ENCODE data around the gene SLC43A3. TPM values are rescaled to one million over a fixed set of nuclear protein-coding genes. Genes with fewer than 3 reads are reported as not detected.

The SLC43A3 gene
- total RNA-seq, 2 donors from 2014 or later: 10.6 to 21.4 TPM

- Histone ChIP-seq H3K4me1 (no peaks in the 10 kb centered on the region), H3K4me3 (no peak overlapping the region), H3K27me3 (no peaks in the 10 kb centered on the region), H3K27ac (no peak overlapping the region), H3K9ac (ENCODE audit: low read depth in 2 of 2, low read length in 2 of 2) (no peak overlapping the region), H3K9me3 (no peaks in the 10 kb centered on the region), H3K36me3 (no peaks in the 10 kb centered on the region)
- TF ChIP-seq CTCF (IDR thresholded peaks at IDR 0.05): no peak
- no peak for DNase-seq
- intact Hi-C loops (cut with DNase I): no loop called here
Observed at GRCh38 chr11:57395905-57396623, 30.9 kb downstream of the SLC43A3 start.

DNA sequence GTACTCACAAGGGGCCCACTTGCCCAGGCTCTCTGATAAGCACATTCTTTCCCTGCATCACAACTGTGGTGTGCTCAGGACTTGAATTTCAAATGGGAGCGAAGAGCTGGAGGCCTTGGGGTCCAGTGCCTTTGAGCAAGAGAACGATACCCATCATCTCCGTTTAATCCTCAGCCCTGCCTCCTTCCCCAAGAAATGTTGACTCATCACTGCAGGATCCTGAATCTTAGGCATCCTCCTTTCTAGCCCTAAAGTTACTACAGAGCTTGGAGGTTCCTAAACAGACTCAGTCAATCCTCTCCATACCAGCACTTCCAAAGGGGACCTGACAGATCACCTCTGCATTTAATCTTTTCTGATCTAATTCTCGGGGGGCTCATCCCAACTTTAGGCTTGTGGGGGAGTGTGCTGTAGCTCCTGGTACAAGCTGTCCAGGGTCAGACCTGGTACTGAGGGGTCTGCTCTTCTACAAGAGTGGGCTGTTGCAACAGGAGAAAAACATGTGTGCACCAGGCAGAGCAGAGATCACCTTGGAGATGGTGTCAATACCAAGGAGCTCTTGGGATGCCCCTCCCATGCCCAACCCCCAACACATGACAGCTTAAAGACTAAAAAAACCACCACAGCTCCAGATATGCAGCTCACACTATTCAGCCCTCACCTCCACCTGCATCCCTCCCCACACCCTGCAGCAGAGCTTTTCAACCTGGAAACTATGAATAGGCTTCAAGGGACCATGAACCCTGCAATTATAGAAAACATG, 32.5 kb downstream of the SLC43A3 start:
- H3K27ac ChIP-seq: no peak overlapping the region
- no peaks in the 10 kb centered on the region for H3K9me3 ChIP-seq
- TF ChIP-seq CTCF (IDR thresholded peaks at IDR 0.05): no peak
- no peak overlapping the region for H3K4me3 ChIP-seq
- intact Hi-C loops (cut with DNase I): no loop called here
- no peaks in the 10 kb centered on the region for H3K36me3 ChIP-seq
- no peaks in the 10 kb centered on the region for H3K4me1 ChIP-seq
- H3K9ac ChIP-seq (ENCODE audit: low read depth in 2 of 2, low read length in 2 of 2): no peak overlapping the region
- H3K27me3 ChIP-seq: no peaks in the 10 kb centered on the region
- no peak for DNase-seq

DNA sequence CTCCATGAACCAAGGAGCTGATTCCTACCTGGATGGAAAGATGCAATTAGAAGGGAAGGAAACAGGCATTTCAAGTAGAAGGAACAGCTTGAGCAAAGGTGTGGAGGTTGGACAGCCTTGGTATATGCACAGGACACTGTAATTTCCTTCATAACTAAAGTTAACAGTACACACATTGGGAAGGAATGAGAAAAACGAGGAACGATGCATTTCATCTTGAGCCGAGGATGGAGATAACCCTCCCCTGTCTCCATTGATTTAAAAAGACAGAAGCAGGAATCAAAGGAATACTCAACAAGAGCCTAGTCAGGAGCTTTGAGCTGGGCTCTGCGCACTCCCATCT, 34.2 kb downstream of the SLC43A3 start:
- Histone ChIP-seq H3K9ac (ENCODE audit: low read depth in 2 of 2, low read length in 2 of 2) (no peak overlapping the region), H3K36me3 (no peaks in the 10 kb centered on the region), H3K4me3 (no peak overlapping the region), H3K4me1 (no peaks in the 10 kb centered on the region), H3K27me3 (no peaks in the 10 kb centered on the region), H3K9me3 (no peaks in the 10 kb centered on the region), H3K27ac (no peak overlapping the region)
- no peak for DNase-seq
- intact Hi-C loops (cut with DNase I): no loop called here
- no peak for TF ChIP-seq CTCF (IDR thresholded peaks at IDR 0.05)

GRCh38 chr11:57392066-57392762, 34.7 kb downstream of the SLC43A3 start:
- intact Hi-C loops (cut with DNase I): no loop called here
- TF ChIP-seq CTCF (IDR thresholded peaks at IDR 0.05): no peak
- H3K27me3 ChIP-seq: no peaks in the 10 kb centered on the region
- DNase-seq: no peak
- no peak overlapping the region for H3K27ac ChIP-seq
- H3K9ac ChIP-seq (ENCODE audit: low read depth in 2 of 2, low read length in 2 of 2): no peak overlapping the region
- H3K4me3 ChIP-seq: no peak overlapping the region
- H3K9me3 ChIP-seq: no peaks in the 10 kb centered on the region
- H3K4me1 ChIP-seq: no peaks in the 10 kb centered on the region
- no peaks in the 10 kb centered on the region for H3K36me3 ChIP-seq

- no peak for DNase-seq
- Histone ChIP-seq H3K27ac (no peak overlapping the region), H3K36me3 (no peaks in the 10 kb centered on the region), H3K27me3 (no peaks in the 10 kb centered on the region), H3K4me1 (no peaks in the 10 kb centered on the region), H3K4me3 (no peak overlapping the region), H3K9me3 (no peaks in the 10 kb centered on the region), H3K9ac (ENCODE audit: low read depth in 2 of 2, low read length in 2 of 2) (no peak overlapping the region)
- intact Hi-C loops (cut with DNase I): no loop called here
- no peak for TF ChIP-seq CTCF (IDR thresholded peaks at IDR 0.05)
Observed at GRCh38 chr11:57391539-57391938, 35.4 kb downstream of the SLC43A3 start.
